Small intestine (tissue), 7 donors: ENCODE results near the gene PHETA1. TPM values are rescaled to one million over a fixed set of nuclear protein-coding genes. Genes with fewer than 3 reads are reported as not detected.

Experiments
- DNase-seq, 2 donors: peaks; one replicate each; pipeline versions ENCODE4 v3.0.0 to v3.0.0-alpha.2; 2013
- FAIRE-seq: peaks from 2 replicates; lab custom pipeline; 2012; peaks lifted over from hg19 to GRCh38; lab: Jason Lieb, UNC
- H3K27ac ChIP-seq, 3 donors: one replicate each; pipeline ENCODE4 v1.5.1; 2013; ENCODE audit warnings: low read length in 2 of 3, mild to moderate bottlenecking in 2 of 3, control low read depth in 1 of 3, inconsistent platforms in 1 of 3, low read depth in 1 of 3, moderate library complexity in 1 of 3
- H3K27me3 ChIP-seq, 3 donors: one replicate each; pipeline ENCODE4 v1.6.1; 2013; ENCODE audit warnings: low read length in 3 of 3, inconsistent platforms in 1 of 3; ENCODE audit not compliant: control insufficient read depth in 3 of 3, insufficient read depth in 3 of 3
- H3K36me3 ChIP-seq, 3 donors: one replicate each; pipeline ENCODE4 v1.6.1; 2013; ENCODE audit warnings: low read length in 3 of 3, inconsistent platforms in 1 of 3, low read depth in 1 of 3, mild to moderate bottlenecking in 1 of 3, moderate library complexity in 1 of 3; ENCODE audit not compliant: control insufficient read depth in 3 of 3, insufficient read depth in 2 of 3
- H3K4me1 ChIP-seq, 3 donors: one replicate each; pipeline ENCODE4 v1.6.1; 2013; ENCODE audit warnings: low read length in 2 of 3, inconsistent platforms in 1 of 3, low read depth in 1 of 3, mild to moderate bottlenecking in 1 of 3, moderate library complexity in 1 of 3; ENCODE audit not compliant: control insufficient read depth in 3 of 3, insufficient read depth in 2 of 3
- H3K4me3 ChIP-seq, 3 donors: one replicate each; pipeline ENCODE4 v1.5.1; 2013; ENCODE audit warnings: low read length in 3 of 3, control low read depth in 1 of 3, inconsistent platforms in 1 of 3, low read depth in 1 of 3, mild to moderate bottlenecking in 1 of 3, moderate library complexity in 1 of 3
- H3K9me3 ChIP-seq, 2 donors: one replicate each; pipeline ENCODE4 v1.6.1; 2013; ENCODE audit warnings: low read depth in 1 of 2, low read length in 1 of 2; ENCODE audit not compliant: control insufficient read depth in 2 of 2, insufficient read depth in 1 of 2
- WGBS, 3 donors: extraction: QIAGEN DNeasy Blood & Tissue Kit; methylation state at CpG; one replicate each; pipeline ENCODE4 v1.1.7; 2013; 5-methylcytosine and 5-hydroxymethylcytosine counted together
- polyA plus RNA-seq, 4 donors: library from polyadenylated mRNA; stranded (reverse) in 3 of 4; unstranded in 1 of 4; fragments of 200-250 nt in 3 of 4; fragments of 120-200 nt in 1 of 4; gene quantifications; one replicate each; pipeline versions ENCODE4 v1.2.1 to v1.2.3, GENCODE V29; 2013
- donor health status: healthy with polysubstance abuse.
- donor health status: control.
- donor health status: control.
- donor health status: Bipolar disorder and iron deficiency.
- donor health status: healthy.

The PHETA1 gene
- polyA plus RNA-seq, 4 donors, result 37.3 to 87.1 (median 46.0) TPM

DNA sequence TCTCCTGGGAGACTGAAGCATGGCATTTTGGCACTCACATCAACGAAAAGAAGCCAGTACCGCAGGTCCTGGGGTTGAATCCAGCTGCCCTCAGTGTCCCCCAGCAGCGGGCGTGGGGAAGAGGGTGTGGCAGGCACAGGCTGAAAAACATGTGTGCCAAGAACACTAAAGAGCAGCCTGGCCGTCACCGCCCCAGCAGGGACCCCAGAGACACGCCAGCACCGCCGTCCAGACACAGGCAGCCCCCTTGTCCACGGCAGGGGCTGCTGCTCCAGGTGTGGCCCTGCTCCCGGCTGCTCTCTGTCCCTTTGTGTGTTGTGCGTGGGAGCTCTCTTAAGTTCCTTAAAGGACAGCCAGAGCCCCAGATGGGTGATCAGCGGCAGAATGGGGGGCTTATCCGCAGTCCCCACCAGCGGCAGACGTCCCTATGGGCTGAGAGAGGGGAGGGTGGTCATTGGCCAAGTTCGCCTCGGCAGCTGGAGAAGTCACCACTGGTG is 556 bp downstream of the PHETA1 start:
- H3K4me1 ChIP-seq, result peaks cover 0 to 21% (median 2%) of the 10 kb centered on the region in 3 donors
- H3K36me3 ChIP-seq, result peaks cover 5 to 37% (median 7%) of the 10 kb centered on the region in 3 donors
- DNase-seq (peak; percentile 62 to 67), FAIRE-seq (no peak)
- peak overlapping the region; percentile 70 to 100 (median 85) for H3K4me3 ChIP-seq
- WGBS, 3 donors, result 1 to 4% (median 3%) methylated on average over 16 to 18 of the region's 18 CpGs
- H3K27ac ChIP-seq, result peak overlapping the region; percentile 81 to 89 (median 83)
- no peaks in the 10 kb centered on the region for H3K27me3 ChIP-seq
- H3K9me3 ChIP-seq, result no peaks in the 10 kb centered on the region

DNA sequence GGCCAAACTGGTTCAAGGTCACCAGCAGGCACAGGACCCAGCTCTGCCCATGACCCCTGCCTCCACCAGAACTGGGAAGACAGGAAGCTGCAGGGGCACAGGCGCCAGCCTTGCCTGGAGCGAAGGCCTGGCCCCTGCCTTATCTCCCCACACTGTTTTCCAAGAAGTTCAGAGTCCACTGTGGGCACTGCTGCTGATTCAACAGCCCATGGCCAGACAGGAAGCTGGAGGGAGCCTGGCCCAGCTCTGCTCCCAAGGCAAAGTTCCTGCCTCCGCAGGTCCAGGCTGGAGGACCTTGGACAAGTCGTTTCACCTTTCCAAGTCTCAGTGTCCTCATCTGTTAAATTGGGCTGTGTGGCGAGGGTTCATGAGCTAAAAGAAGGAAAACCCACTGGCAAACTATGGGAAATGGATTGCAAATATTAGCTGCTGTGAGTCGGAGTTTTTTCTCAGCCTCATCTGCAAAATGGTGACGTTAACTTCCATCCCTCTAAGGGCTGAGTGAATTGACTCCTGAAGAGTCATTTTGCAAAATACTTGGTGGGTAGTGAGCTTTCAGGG is 1.2 kb downstream of the PHETA1 start:
- H3K9me3 ChIP-seq, result no peaks in the 10 kb centered on the region
- peak; percentile 93 to 97 for DNase-seq
- FAIRE-seq, result no peak
- peaks cover 11 to 43% (median 12%) of the 10 kb centered on the region in 3 donors for H3K36me3 ChIP-seq
- WGBS, 3 donors, result 20 to 39% (median 27%) methylated on average over 7 of the region's 7 CpGs
- peaks cover 0 to 21% (median 2%) of the 10 kb centered on the region in 3 donors for H3K4me1 ChIP-seq
- peak overlapping the region in 2 of 3 donors; percentile 85 to 100 for H3K4me3 ChIP-seq
- H3K27ac ChIP-seq, result peak overlapping the region; percentile 56 to 83 (median 81)
- no peaks in the 10 kb centered on the region for H3K27me3 ChIP-seq

DNA sequence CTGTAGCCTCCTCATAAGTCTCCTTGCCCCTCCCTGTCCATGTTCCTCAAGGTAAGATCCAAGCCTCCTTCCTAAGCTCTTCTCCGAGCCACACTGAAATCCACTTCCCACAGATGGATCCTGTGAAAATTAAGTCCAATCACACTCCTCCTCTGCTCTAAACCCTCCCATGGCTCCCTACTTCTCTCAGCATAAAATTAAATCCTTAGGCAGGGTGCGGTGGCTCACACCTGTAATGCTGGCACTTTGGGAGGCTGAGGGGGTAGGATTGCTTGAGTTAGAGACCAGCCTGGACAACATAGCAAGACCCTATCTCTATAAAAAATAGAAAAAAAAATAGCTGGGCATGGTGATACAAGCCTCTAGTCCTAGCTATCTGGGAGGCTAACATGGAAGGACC is 2.3 kb downstream of the PHETA1 start:
- no peaks in the 10 kb centered on the region for H3K9me3 ChIP-seq
- H3K4me1 ChIP-seq, result peaks cover 0 to 21% (median 2%) of the 10 kb centered on the region in 3 donors
- H3K27ac ChIP-seq, result no peak overlapping the region
- H3K27me3 ChIP-seq, result no peaks in the 10 kb centered on the region
- FAIRE-seq (no peak), DNase-seq (no peak)
- H3K36me3 ChIP-seq, result peaks cover 11 to 54% (median 13%) of the 10 kb centered on the region in 3 donors
- H3K4me3 ChIP-seq, result peak overlapping the region in 1 of 3 donors; percentile 100
- 92 to 100% (median 97%) methylated on average over 2 of the region's 2 CpGs for WGBS, 3 donors

DNA sequence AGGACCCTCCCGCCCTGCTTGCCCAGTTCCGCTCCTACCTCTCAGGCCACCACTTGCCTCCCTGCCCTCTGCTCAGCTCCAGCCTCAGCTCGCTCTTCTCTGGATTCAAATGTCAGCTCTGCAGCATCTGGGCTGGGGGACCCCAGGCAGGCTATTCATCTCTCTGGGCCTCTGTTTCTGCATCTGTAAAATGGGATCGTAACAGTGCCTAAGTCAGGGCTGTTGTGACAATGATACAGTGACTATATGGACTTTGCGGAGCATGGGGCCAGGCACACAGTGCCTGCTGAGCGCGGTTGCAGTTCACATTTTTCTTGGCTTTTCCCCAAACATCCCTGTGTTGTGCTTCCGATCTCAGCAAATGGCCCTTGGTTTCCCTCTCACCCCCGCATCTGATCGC is 2.8 kb downstream of the PHETA1 start:
- DNase-seq (no peak), FAIRE-seq (no peak)
- Histone ChIP-seq H3K36me3 (peaks cover 11 to 59% (median 13%) of the 10 kb centered on the region in 3 donors), H3K27ac (no peak overlapping the region), H3K9me3 (no peaks in the 10 kb centered on the region), H3K4me3 (peak overlapping the region in 1 of 3 donors; percentile 100), H3K27me3 (no peaks in the 10 kb centered on the region), H3K4me1 (peaks cover 0 to 21% (median 2%) of the 10 kb centered on the region in 3 donors)
- WGBS, 3 donors, result 96 to 98% (median 97%) methylated on average over 10 of the region's 10 CpGs

DNA sequence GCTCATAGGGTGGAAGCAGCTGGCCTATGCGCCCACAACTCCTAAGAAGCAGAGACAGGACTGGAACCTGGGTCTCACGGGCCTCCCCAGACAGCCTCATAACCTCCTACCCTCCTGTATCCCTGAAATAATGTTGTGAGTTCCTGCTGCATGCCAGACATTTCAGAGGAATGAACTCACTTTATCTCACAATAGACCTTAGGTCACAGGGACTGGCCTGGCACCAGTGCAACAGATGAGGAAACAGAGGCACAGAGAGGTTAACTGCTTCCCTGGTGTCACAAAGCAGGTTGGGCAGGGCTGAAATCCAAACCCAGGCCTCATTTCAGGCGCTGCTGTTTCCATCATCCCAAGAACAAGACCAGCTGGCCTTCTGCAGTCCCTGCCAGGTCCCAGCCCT is 5.3 kb downstream of the PHETA1 start:
- no peaks in the 10 kb centered on the region for H3K27me3 ChIP-seq
- DNase-seq (no peak), FAIRE-seq (no peak)
- H3K27ac ChIP-seq, result no peak overlapping the region
- peaks cover 0 to 19% (median 2%) of the 10 kb centered on the region in 3 donors for H3K4me1 ChIP-seq
- peaks cover 11 to 67% (median 13%) of the 10 kb centered on the region in 3 donors for H3K36me3 ChIP-seq
- H3K4me3 ChIP-seq, result no peak overlapping the region
- no peaks in the 10 kb centered on the region for H3K9me3 ChIP-seq
- WGBS, 3 donors, result 89 to 93% (median 91%) methylated on average over 3 of the region's 3 CpGs

DNA sequence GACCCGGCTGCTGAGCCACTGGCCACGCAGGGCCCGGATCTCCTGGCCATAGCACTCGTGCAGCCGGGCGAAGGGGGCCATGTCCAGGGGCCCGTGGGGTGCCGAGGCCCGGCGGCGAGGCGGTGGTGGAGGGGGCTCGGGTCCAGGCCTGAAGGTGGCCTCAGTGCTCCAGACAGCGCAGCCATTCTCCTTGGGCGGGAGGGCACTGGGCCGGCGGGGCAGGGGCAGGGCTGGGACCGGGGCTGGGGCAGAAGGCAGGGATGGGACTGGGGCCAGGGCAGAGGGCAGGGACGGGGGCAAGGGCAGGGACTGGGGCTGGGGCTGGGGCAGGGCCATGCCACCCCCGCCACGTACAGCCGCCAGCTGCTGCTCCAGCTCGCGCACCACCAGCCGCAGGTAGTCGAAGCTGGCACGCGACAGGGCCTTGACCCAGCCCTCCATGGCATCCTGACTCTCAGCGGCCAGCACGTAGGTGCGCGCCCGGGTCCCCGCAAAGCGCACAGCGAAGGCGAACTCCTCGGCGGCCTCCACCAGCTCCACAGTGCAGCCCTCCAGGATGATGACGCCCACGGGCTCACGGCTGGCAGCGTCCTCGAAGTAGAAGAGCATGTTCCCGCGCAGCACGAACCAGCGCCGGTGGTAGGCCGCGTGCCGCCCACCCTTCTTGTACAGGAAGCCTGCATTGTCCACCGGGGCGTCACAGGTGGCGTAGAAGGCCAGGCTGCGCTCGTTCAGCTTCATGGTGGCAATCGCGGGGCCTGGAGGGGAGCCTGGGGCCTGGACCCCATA is 6.0 kb downstream of the PHETA1 start:
- Histone ChIP-seq H3K27me3 (no peaks in the 10 kb centered on the region), H3K4me3 (no peak overlapping the region), H3K9me3 (no peaks in the 10 kb centered on the region), H3K4me1 (peaks cover 0 to 19% (median 2%) of the 10 kb centered on the region in 3 donors), H3K36me3 (peaks cover 11 to 67% (median 13%) of the 10 kb centered on the region in 3 donors), H3K27ac (no peak overlapping the region)
- DNase-seq (no peak), FAIRE-seq (no peak)
- WGBS, 3 donors, result 93 to 95% (median 94%) methylated on average over 41 to 59 of the region's 59 CpGs

DNA sequence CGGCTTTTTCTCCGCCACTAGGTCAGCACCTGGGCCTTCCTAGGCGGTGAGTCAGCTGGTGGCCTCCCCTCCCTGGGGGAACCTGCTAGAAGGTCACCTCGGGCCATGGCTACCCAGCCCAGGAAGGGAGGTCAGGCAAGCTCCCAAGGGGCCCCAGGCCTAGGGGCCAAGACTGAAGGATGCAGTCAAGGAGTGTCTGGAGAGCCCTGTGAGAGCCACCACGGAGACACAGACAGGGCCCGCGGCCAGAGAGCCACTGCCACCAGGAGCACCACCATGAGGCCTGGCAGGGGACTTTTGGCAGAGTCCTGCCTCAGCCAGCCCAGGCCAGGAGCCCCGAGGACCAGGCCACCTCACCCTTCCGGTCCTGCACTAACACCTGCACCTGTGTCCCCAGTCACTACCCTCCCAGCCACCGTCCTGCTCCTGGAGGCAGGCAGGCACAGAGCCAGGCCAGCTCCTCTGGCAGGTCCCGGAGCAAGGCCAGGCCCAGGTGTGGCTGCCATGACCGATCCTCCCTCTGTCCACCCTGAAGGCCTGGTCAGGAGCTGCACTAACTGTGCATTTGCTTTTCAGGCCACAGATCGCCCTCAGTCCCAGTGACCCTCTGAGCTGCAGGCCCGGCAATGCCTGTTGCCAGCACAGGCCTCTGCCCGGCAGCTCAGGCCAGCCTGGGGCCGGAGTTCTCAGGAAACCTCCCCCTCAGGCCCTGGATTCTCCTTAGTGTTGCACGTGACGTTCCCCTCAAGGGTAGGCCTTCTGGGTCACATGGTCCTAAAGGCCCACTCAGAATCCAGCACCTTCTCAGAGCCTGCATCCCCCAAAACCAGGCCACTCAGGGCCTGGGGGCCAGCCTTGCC is 6.9 kb downstream of the PHETA1 start:
- DNase-seq (no peak), FAIRE-seq (no peak)
- Histone ChIP-seq H3K27me3 (no peaks in the 10 kb centered on the region), H3K4me1 (peaks cover 0 to 16% (median 2%) of the 10 kb centered on the region in 3 donors), H3K9me3 (no peaks in the 10 kb centered on the region), H3K36me3 (peaks cover 11 to 62% (median 13%) of the 10 kb centered on the region in 3 donors), H3K4me3 (no peak overlapping the region), H3K27ac (no peak overlapping the region)
- 72 to 78% (median 73%) methylated on average over 14 to 18 of the region's 18 CpGs for WGBS, 3 donors
